IMR-90 (cell line): ENCODE data around the gene PSMC6. TPM values are rescaled to one million over a fixed set of nuclear protein-coding genes. Genes with fewer than 3 reads are reported as not detected.

Experiments
- ATAC-seq: fragments of 200-7000 bp; cut with Tn5 transposase; 2 replicates; pipeline ENCODE4 v1.9.1; 2020; ENCODE audit warnings: low read depth, mild to moderate bottlenecking, moderate library complexity
- BruUV-seq: library from RNA; stranded (reverse); fragments of 400-500 nt; replicated peaks from 2 replicates; lab custom pipeline; 2021; lab: Mats Ljungman, UMichigan
- CTCF ChIA-PET: fragments of 300-600 bp; formaldehyde crosslinking; extraction: SDS; loops from one replicate; lab custom pipeline; 2021; ENCODE audit warnings: antibody characterized with exemption; lab: Yijun Ruan, JAX
- POLR2A ChIA-PET: fragments of 300-600 bp; sonication (Branson Sonifier 250); formaldehyde crosslinking; loops from one replicate; lab custom pipeline; 2022; ENCODE audit warnings: antibody characterized with exemption; ENCODE audit not compliant: unreplicated experiment; lab: Charles Lee
- DNase-seq: peaks from one replicate; pipeline ENCODE4 v3.0.0; 2013
- H2AFZ ChIP-seq: replicated peaks from 2 replicates; pipeline ENCODE3; 2013; ENCODE audit warnings: low read length, mild to moderate bottlenecking; ENCODE audit not compliant: poor library complexity
- H2AK5ac ChIP-seq: 2 replicates; pipeline ENCODE4 v1.6.1; 2013; ENCODE audit warnings: low read depth, low read length, inconsistent platforms
- H2AK9ac ChIP-seq: replicated peaks from 2 replicates; pipeline ENCODE3; 2013; ENCODE audit warnings: mild to moderate bottlenecking, low read depth, low read length, moderate library complexity; ENCODE audit not compliant: poor library complexity
- H2BK120ac ChIP-seq: 2 replicates; pipeline ENCODE4 v1.6.1; 2013; ENCODE audit warnings: low read depth, low read length, inconsistent platforms
- H2BK15ac ChIP-seq: 3 replicates; pipeline ENCODE4 v1.6.1; 2013; ENCODE audit warnings: low read depth, low read length, inconsistent platforms
- H2BK20ac ChIP-seq: 2 replicates; pipeline ENCODE4 v1.6.1; 2013; ENCODE audit warnings: low read depth, mild to moderate bottlenecking, inconsistent platforms, low read length, moderate library complexity
- H2BK5ac ChIP-seq: 2 replicates; pipeline ENCODE4 v1.6.1; 2013; ENCODE audit warnings: mild to moderate bottlenecking, low read depth, low read length, inconsistent platforms; ENCODE audit not compliant: poor library complexity, severe bottlenecking
- H3K14ac ChIP-seq: replicated peaks from 2 replicates; pipeline ENCODE4 v1.6.1; 2013; ENCODE audit warnings: low read depth, low read length, inconsistent platforms
- H3K18ac ChIP-seq: 2 replicates; pipeline ENCODE4 v1.6.1; 2013; ENCODE audit warnings: low read depth, low read length, control low read depth
- H3K23ac ChIP-seq: 2 replicates; pipeline ENCODE4 v1.6.1; 2013; ENCODE audit warnings: low read depth, low read length, inconsistent platforms
- H3K27ac ChIP-seq: 2 replicates; pipeline ENCODE4 v1.5.1; 2013; ENCODE audit warnings: mild to moderate bottlenecking, control low read depth, low read length; ENCODE audit not compliant: insufficient read depth
- H3K27me3 ChIP-seq: 2 replicates; pipeline ENCODE4 v1.6.1; 2013; ENCODE audit warnings: low read length; ENCODE audit not compliant: control insufficient read depth, insufficient read depth
- H3K36me3 ChIP-seq: 2 replicates; pipeline ENCODE4 v1.6.1; 2013; ENCODE audit warnings: low read length, mixed read lengths; ENCODE audit not compliant: control insufficient read depth, insufficient read depth
- H3K4ac ChIP-seq: 2 replicates; pipeline ENCODE4 v1.6.1; 2013; ENCODE audit warnings: low read depth, low read length, inconsistent platforms
- H3K4me1 ChIP-seq: 2 replicates; pipeline ENCODE4 v1.6.1; 2013; ENCODE audit warnings: low read length, mixed read lengths; ENCODE audit not compliant: control insufficient read depth, insufficient read depth
- H3K4me2 ChIP-seq: 2 replicates; pipeline ENCODE4 v1.6.1; 2013; ENCODE audit warnings: low read depth, mild to moderate bottlenecking, control low read depth, low read length, moderate library complexity
- H3K4me3 ChIP-seq: 2 replicates; pipeline ENCODE4 v1.5.1; 2013; ENCODE audit warnings: low read depth, mild to moderate bottlenecking, control low read depth, low read length, moderate library complexity; ENCODE audit not compliant: insufficient read depth
- H3K56ac ChIP-seq: 2 replicates; pipeline ENCODE4 v1.6.1; 2013; ENCODE audit warnings: low read length, inconsistent platforms; ENCODE audit not compliant: insufficient read depth; ENCODE audit errors: extremely low read depth
- H3K79me1 ChIP-seq, 2 experiments: 2 replicates each; pipeline ENCODE4 v1.6.1; 2013; ENCODE audit warnings: low read length in 2 of 2, inconsistent platforms in 1 of 2, low read depth in 1 of 2
- H3K9ac ChIP-seq: 2 replicates; pipeline ENCODE4 v1.6.1; 2013; ENCODE audit warnings: low read depth, low read length, control low read depth
- H3K9me1 ChIP-seq: 2 replicates; pipeline ENCODE4 v1.6.1; 2013; ENCODE audit warnings: low read length, inconsistent platforms; ENCODE audit not compliant: insufficient read depth
- H3K9me3 ChIP-seq: 2 replicates; pipeline ENCODE4 v1.6.1; 2013; ENCODE audit warnings: low read length; ENCODE audit not compliant: control insufficient read depth, insufficient read depth
- H4K20me1 ChIP-seq: 2 replicates; pipeline ENCODE4 v1.6.1; 2013; ENCODE audit warnings: low read length, inconsistent platforms; ENCODE audit not compliant: insufficient read depth
- H4K5ac ChIP-seq: 2 replicates; pipeline ENCODE4 v1.6.1; 2013; ENCODE audit warnings: mild to moderate bottlenecking, low read depth, low read length, control low read depth
- H4K8ac ChIP-seq, 2 experiments: 2 replicates each; pipeline ENCODE4 v1.6.1; 2013; ENCODE audit warnings: low read depth in 2 of 2, low read length in 2 of 2, control low read depth in 1 of 2, inconsistent platforms in 1 of 2
- H4K91ac ChIP-seq: 2 replicates; pipeline ENCODE4 v1.6.1; 2013; ENCODE audit warnings: low read depth, low read length, inconsistent platforms; ENCODE audit not compliant: insufficient read depth
- BHLHE40 ChIP-seq: fragments of 150-350 bp; IDR thresholded peaks from 2 replicates; pipeline ENCODE4 v1.6.1; 2016; ENCODE audit warnings: mild to moderate bottlenecking, low read depth, low read length
- CEBPB ChIP-seq: IDR thresholded peaks from 2 replicates; pipeline ENCODE4 v1.6.1; 2012; ENCODE audit warnings: low read depth, low read length, improper control_type of control experiment
- CHD1 ChIP-seq: IDR thresholded peaks from 2 replicates; pipeline ENCODE4 v1.6.1; 2012; ENCODE audit warnings: low read depth, low read length, improper control_type of control experiment
- FOS ChIP-seq: fragments of 150-350 bp; IDR thresholded peaks from 2 replicates; pipeline ENCODE4 v1.6.1; 2016; ENCODE audit warnings: low read depth, low read length
- MAFK ChIP-seq: IDR thresholded peaks from 2 replicates; pipeline ENCODE4 v1.6.1; 2012; ENCODE audit warnings: low read depth, low read length, improper control_type of control experiment
- MAZ ChIP-seq: IDR thresholded peaks from 2 replicates; pipeline ENCODE4 v1.6.1; 2012; ENCODE audit warnings: low read depth, mild to moderate bottlenecking, low read length, improper control_type of control experiment, moderate library complexity, borderline replicate concordance
- MXI1 ChIP-seq: IDR thresholded peaks from 2 replicates; pipeline ENCODE4 v1.6.1; 2012; ENCODE audit warnings: low read depth, mild to moderate bottlenecking, low read length, moderate library complexity, borderline replicate concordance
- NFE2L2 ChIP-seq: fragments of 150-350 bp; IDR thresholded peaks from 2 replicates; pipeline ENCODE4 v1.6.1; 2016; ENCODE audit warnings: low read depth, mild to moderate bottlenecking, low read length
- POLR2A ChIP-seq: IDR thresholded peaks from 2 replicates; pipeline ENCODE4 v1.6.1; 2012; ENCODE audit warnings: mild to moderate bottlenecking, low read depth, low read length
- RAD21 ChIP-seq: IDR thresholded peaks from 2 replicates; pipeline ENCODE4 v1.6.1; 2012; ENCODE audit warnings: low read length, improper control_type of control experiment
- RCOR1 ChIP-seq: IDR thresholded peaks from 2 replicates; pipeline ENCODE4 v1.6.1; 2012; ENCODE audit warnings: mild to moderate bottlenecking, low read length, improper control_type of control experiment; ENCODE audit not compliant: insufficient replicate concordance
- RFX5 ChIP-seq: IDR thresholded peaks from 2 replicates; pipeline ENCODE4 v1.8.0; 2012; ENCODE audit warnings: low read depth, mild to moderate bottlenecking, low read length, moderate library complexity
- SMC3 ChIP-seq: fragments of 150-350 bp; IDR thresholded peaks from 2 replicates; pipeline ENCODE4 v1.6.1; 2016; ENCODE audit warnings: low read depth, mild to moderate bottlenecking, antibody characterized with exemption, low read length, moderate library complexity
- WGBS, 2 experiments: methylation state at CpG; one replicate each; pipeline versions ENCODE4 v1.1.5 to v1.1.7; 2013; ENCODE audit warnings: missing lambda C conversion rate in 2 of 2; ENCODE audit not compliant: insufficient read length in 1 of 2; ENCODE audit errors: extremely low coverage in 2 of 2; 5-methylcytosine and 5-hydroxymethylcytosine counted together
- dilution Hi-C: fragments of 300-500 bp; cut with HindIII; formaldehyde crosslinking; loops from one replicate; pipeline ENCODE4 v1.14.3; 2018; ENCODE audit warnings: low sequenced_read_pairs; ENCODE audit not compliant: unreplicated experiment
- in situ Hi-C: fragments of 300-500 bp; cut with MboI; formaldehyde crosslinking; loops from 3 replicates; pipeline ENCODE4 v1.14.3; 2019; ENCODE audit warnings: low sequenced_read_pairs, inconsistent platforms, mixed read lengths
- intact Hi-C: fragments of 100-400 bp; cut with micrococcal nuclease; formaldehyde crosslinking; loops from 2 replicates; pipeline ENCODE4 v1.10.0; 2022
- polyA plus RNA-seq, 3 experiments: library from polyadenylated mRNA; depleted of rRNA; stranded (reverse); fragments of >200 nt; gene quantifications; 2 replicates each; pipeline ENCODE4 v1.2.3, GENCODE V29; 2012; ENCODE audit warnings: low replicate concordance in 1 of 3
- total RNA-seq: library from RNA; depleted of rRNA; stranded (reverse); fragments of >200 nt; gene quantifications from 2 replicates; pipeline ENCODE4 v1.2.3, GENCODE V29; 2012
- TF ChIP-seq, protein P1 (sequence below): fragments of 150-350 bp; IDR thresholded peaks from 2 replicates; pipeline ENCODE4 v1.6.1; 2016; ENCODE audit warnings: low read depth, mild to moderate bottlenecking, low read length, moderate library complexity, borderline replicate concordance
- TF ChIP-seq, protein P2 (sequence below): fragments of 150-350 bp; IDR thresholded peaks from 2 replicates; pipeline ENCODE4 v1.6.1; 2017; ENCODE audit warnings: mild to moderate bottlenecking, antibody characterized with exemption, low read length, low read depth
- TF ChIP-seq, protein P3 (sequence below): conservative IDR thresholded peaks from 2 replicates; pipeline ENCODE4 v1.5.1; 2012; ENCODE audit warnings: mild to moderate bottlenecking, low read depth, low read length, improper control_type of control experiment

PSMC6 gene
- total and polyA plus RNA-seq, 2 of the 4 experiments (the other 2 are of a cell fraction) = 62.9 to 85.4 TPM

DNA sequence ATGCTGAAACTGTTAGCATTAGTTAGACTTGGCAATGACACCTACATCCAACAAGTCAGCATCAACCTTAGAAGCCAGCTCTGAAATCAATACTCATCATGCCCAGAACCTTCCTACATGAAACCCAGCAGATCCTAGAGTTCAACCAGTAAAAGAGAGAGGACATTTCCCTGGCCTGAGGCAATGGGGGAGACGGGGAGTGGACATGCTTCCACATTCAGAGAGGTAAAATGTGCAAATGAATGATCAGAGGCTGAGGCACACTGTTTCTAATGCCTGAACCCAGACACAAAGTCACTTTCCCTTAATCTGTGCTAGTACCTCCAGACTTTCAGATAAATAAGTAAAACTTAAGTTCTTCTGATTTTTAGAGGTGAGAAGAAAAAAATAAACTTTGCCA is 46.2 kb upstream of the PSMC6 start:
- Histone ChIP-seq H2AFZ (no peak overlapping the region), H3K27me3 (no peaks in the 10 kb centered on the region), H3K4me1 (no peaks in the 10 kb centered on the region), H4K5ac (no peak overlapping the region), H3K56ac (no peak overlapping the region), H2BK20ac (no peak overlapping the region), H3K27ac (no peak overlapping the region), H4K91ac (no peak overlapping the region), H2BK5ac (no peak overlapping the region), H2BK15ac (no peak overlapping the region), H3K14ac (no peak overlapping the region), H3K4ac (no peak overlapping the region), H3K18ac (no peak overlapping the region), H2BK120ac (no peak overlapping the region), H3K36me3 (peaks cover 10% of the 10 kb centered on the region), H3K23ac (0 out of 2 replicates have a peak overlapping the region, but pooled peaks have one; percentile 10), H4K20me1 (no peaks in the 10 kb centered on the region), H3K79me1 (peaks cover 5 to 9% of the 10 kb centered on the region in 2 experiments; a peak in 2 of 4 replicates), H4K8ac (no peak overlapping the region), H2AK5ac (no peak overlapping the region), H3K9ac (no peak overlapping the region), H3K9me3 (no peaks in the 10 kb centered on the region), H3K4me2 (no peak overlapping the region), H2AK9ac (no peak overlapping the region), H3K9me1 (0 out of 2 replicates have a peak, but pooled peaks cover 4% of the 10 kb centered on the region), H3K4me3 (no peak overlapping the region)
- POLR2A ChIA-PET = no interaction called here
- CTCF ChIA-PET = no interaction called here
- no CpG with 5 or more reads among the region's 1 CpG for WGBS, 2 experiments
- dilution Hi-C loops = no loop called here
- DNase-seq (no peak), ATAC-seq (no peak)
- in situ Hi-C loops = no loop called here
- TF ChIP-seq CEBPB = no peak
- no peak for TF ChIP-seq RFX5
- no peak for TF ChIP-seq MAZ
- TF ChIP-seq CHD1 = no peak
- TF ChIP-seq, protein P1, sequence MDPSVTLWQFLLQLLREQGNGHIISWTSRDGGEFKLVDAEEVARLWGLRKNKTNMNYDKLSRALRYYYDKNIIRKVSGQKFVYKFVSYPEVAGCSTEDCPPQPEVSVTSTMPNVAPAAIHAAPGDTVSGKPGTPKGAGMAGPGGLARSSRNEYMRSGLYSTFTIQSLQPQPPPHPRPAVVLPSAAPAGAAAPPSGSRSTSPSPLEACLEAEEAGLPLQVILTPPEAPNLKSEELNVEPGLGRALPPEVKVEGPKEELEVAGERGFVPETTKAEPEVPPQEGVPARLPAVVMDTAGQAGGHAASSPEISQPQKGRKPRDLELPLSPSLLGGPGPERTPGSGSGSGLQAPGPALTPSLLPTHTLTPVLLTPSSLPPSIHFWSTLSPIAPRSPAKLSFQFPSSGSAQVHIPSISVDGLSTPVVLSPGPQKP = no peak
- TF ChIP-seq MXI1 = no peak
- TF ChIP-seq NFE2L2 = no peak
- no peak for TF ChIP-seq POLR2A
- no peak for TF ChIP-seq FOS
- TF ChIP-seq BHLHE40 = no peak
- TF ChIP-seq MAFK = no peak
- TF ChIP-seq RAD21 = no peak
- TF ChIP-seq RCOR1 = no peak
- TF ChIP-seq SMC3 = no peak
- TF ChIP-seq, protein P2, sequence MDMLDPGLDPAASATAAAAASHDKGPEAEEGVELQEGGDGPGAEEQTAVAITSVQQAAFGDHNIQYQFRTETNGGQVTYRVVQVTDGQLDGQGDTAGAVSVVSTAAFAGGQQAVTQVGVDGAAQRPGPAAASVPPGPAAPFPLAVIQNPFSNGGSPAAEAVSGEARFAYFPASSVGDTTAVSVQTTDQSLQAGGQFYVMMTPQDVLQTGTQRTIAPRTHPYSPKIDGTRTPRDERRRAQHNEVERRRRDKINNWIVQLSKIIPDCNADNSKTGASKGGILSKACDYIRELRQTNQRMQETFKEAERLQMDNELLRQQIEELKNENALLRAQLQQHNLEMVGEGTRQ = no peak
- TF ChIP-seq, protein P3, sequence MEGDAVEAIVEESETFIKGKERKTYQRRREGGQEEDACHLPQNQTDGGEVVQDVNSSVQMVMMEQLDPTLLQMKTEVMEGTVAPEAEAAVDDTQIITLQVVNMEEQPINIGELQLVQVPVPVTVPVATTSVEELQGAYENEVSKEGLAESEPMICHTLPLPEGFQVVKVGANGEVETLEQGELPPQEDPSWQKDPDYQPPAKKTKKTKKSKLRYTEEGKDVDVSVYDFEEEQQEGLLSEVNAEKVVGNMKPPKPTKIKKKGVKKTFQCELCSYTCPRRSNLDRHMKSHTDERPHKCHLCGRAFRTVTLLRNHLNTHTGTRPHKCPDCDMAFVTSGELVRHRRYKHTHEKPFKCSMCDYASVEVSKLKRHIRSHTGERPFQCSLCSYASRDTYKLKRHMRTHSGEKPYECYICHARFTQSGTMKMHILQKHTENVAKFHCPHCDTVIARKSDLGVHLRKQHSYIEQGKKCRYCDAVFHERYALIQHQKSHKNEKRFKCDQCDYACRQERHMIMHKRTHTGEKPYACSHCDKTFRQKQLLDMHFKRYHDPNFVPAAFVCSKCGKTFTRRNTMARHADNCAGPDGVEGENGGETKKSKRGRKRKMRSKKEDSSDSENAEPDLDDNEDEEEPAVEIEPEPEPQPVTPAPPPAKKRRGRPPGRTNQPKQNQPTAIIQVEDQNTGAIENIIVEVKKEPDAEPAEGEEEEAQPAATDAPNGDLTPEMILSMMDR = no peak
- BruUV-seq = no TSS peak
- intact Hi-C loops = loop anchor here (5.0 kb wide), 1 partner anchor 39 kb away; no protein-coding TSS in a partner anchor
